Measurements from ENCODE around the gene PCDHGA1. TPM values are rescaled to one million over a fixed set of nuclear protein-coding genes. Genes with fewer than 3 reads are reported as not detected.

PCDHGA1 gene
- total RNA-seq, 1 experiment from 2014 or later = 2.2 TPM

GRCh38 chr5:141558150-141558549 is 227.8 kb downstream of the PCDHGA1 start:
- H3K27ac ChIP-seq (ENCODE audit: low read depth, low read length, poor library complexity, severe bottlenecking) = peak overlapping the region; percentile 98
- ChIA-PET POLR2A (ENCODE audit: low non-redundant PET) (interaction anchor here (0.8 to 0.9 kb wide), 2 partner anchors 34 to 313 kb away, joined by 3 to 8 read pairs; partner anchors contain the start of gene PCDHB15), CTCF (interaction anchor here (1.0 to 2.7 kb wide), 7 partner anchors 82 to 468 kb away, joined by 3 to 24 read pairs (median 11); partner anchors contain the start of genes PCDHB14, PCDHB15, PCDHGA11 and PCDHGA6)
- no peaks in the 10 kb centered on the region for H3K9me3 ChIP-seq (ENCODE audit: low read depth, low read length, poor library complexity, severe bottlenecking)
- TF ChIP-seq EZH2 (IDR thresholded peaks at IDR 0.05; ENCODE audit: borderline replicate concordance, low read depth, low read length, poor library complexity, severe bottlenecking) (no peak), CTCF (conservative IDR thresholded peaks at IDR 0.05; ENCODE audit: low read depth, low read length) (0 out of 2 replicates have a peak, but pooled peaks have one; percentile 3)
- BruUV-seq (replicated peaks) = no TSS peak
- H3K4me1 ChIP-seq (ENCODE audit: insufficient read depth, low read length, poor library complexity, severe bottlenecking) = peaks cover 40% of the 10 kb centered on the region
- no peaks in the 10 kb centered on the region for H3K27me3 ChIP-seq (replicated peaks; ENCODE audit: insufficient read depth, low read depth, low read length, poor library complexity)
- no peaks in the 10 kb centered on the region for H3K36me3 ChIP-seq (ENCODE audit: insufficient read depth, low read length, poor library complexity, severe bottlenecking)
- DNase-seq (ENCODE audit: low spot score) = peak; percentile 18
- intact Hi-C loops (cut with micrococcal nuclease; ENCODE audit: unreplicated experiment) = no loop called here
- H3K4me3 ChIP-seq (ENCODE audit: low read depth, low read length, poor library complexity, severe bottlenecking) = no peak overlapping the region

GRCh38 chr5:141559461-141559860 is 229.1 kb downstream of the PCDHGA1 start:
- ChIA-PET CTCF (interaction anchor here (0.9 to 2.7 kb wide), 3 partner anchors 84 to 336 kb away, joined by 3 to 24 read pairs (median 13); partner anchors contain the start of genes PCDHB14, PCDHGB5 and PCDHGC3), POLR2A (ENCODE audit: low non-redundant PET) (no interaction called here)
- H3K4me3 ChIP-seq (ENCODE audit: low read depth, low read length, poor library complexity, severe bottlenecking) = no peak overlapping the region
- H3K27me3 ChIP-seq (replicated peaks; ENCODE audit: insufficient read depth, low read depth, low read length, poor library complexity) = no peaks in the 10 kb centered on the region
- H3K27ac ChIP-seq (ENCODE audit: low read depth, low read length, poor library complexity, severe bottlenecking) = peak overlapping the region; percentile 98
- no peaks in the 10 kb centered on the region for H3K9me3 ChIP-seq (ENCODE audit: low read depth, low read length, poor library complexity, severe bottlenecking)
- peaks cover 41% of the 10 kb centered on the region for H3K4me1 ChIP-seq (ENCODE audit: insufficient read depth, low read length, poor library complexity, severe bottlenecking)
- no peak for TF ChIP-seq EZH2 (IDR thresholded peaks at IDR 0.05; ENCODE audit: borderline replicate concordance, low read depth, low read length, poor library complexity, severe bottlenecking)
- TF ChIP-seq CTCF (conservative IDR thresholded peaks at IDR 0.05; ENCODE audit: low read depth, low read length) = no peak
- no TSS peak for BruUV-seq (replicated peaks)
- intact Hi-C loops (cut with micrococcal nuclease; ENCODE audit: unreplicated experiment) = no loop called here
- H3K36me3 ChIP-seq (ENCODE audit: insufficient read depth, low read length, poor library complexity, severe bottlenecking) = no peaks in the 10 kb centered on the region
- DNase-seq (ENCODE audit: low spot score) = peak; percentile 12

GRCh38 chr5:141560151-141560550 is 229.8 kb downstream of the PCDHGA1 start:
- Histone ChIP-seq H3K4me3 (ENCODE audit: low read depth, low read length, poor library complexity, severe bottlenecking) (peak overlapping the region; percentile 23), H3K27me3 (replicated peaks; ENCODE audit: insufficient read depth, low read depth, low read length, poor library complexity) (no peaks in the 10 kb centered on the region), H3K9me3 (ENCODE audit: low read depth, low read length, poor library complexity, severe bottlenecking) (no peaks in the 10 kb centered on the region), H3K4me1 (ENCODE audit: insufficient read depth, low read length, poor library complexity, severe bottlenecking) (peaks cover 45% of the 10 kb centered on the region), H3K36me3 (ENCODE audit: insufficient read depth, low read length, poor library complexity, severe bottlenecking) (peaks cover under 1% of the 10 kb centered on the region), H3K27ac (ENCODE audit: low read depth, low read length, poor library complexity, severe bottlenecking) (peak overlapping the region; percentile 98)
- intact Hi-C loops (cut with micrococcal nuclease; ENCODE audit: unreplicated experiment) = loop anchor here (1.0 to 5.0 kb wide), 3 partner anchors 208 to 360 kb away; partner anchors contain the start of genes PCDHB14 and PCDHGB1
- POLR2A ChIA-PET (ENCODE audit: low non-redundant PET) = no interaction called here
- no peak for TF ChIP-seq EZH2 (IDR thresholded peaks at IDR 0.05; ENCODE audit: borderline replicate concordance, low read depth, low read length, poor library complexity, severe bottlenecking)
- TF ChIP-seq CTCF (conservative IDR thresholded peaks at IDR 0.05; ENCODE audit: low read depth, low read length) = no peak
- peak; percentile 48 for DNase-seq (ENCODE audit: low spot score)
- CTCF ChIA-PET = interaction anchor here (0.6 to 1.3 kb wide), 10 partner anchors 43 to 476 kb away, joined by 4 to 21 read pairs (median 8); partner anchors contain the start of genes PCDHB14, PCDHB16, PCDHGA11 and PCDHGA6
- TSS peak; percentile 94 for BruUV-seq (replicated peaks)

All from A673 (cell line).